Activated CD8-positive, alpha-beta memory T cell treated with anti-CD3 and anti-CD28 coated beads, Interleukin-2, amount 50 U/mL, for 1 hour (primary cell): Measurements from ENCODE around the gene NOL12.
A peak's percentile ranks its signal among the peaks of the same experiment; 100 is the strongest.

Experiments used
- DNase-seq: peaks from one replicate; pipeline ENCODE4 v3.0.0-alpha.2; 2020; ENCODE audit errors: extremely low read depth

The NOL12 gene

DNA sequence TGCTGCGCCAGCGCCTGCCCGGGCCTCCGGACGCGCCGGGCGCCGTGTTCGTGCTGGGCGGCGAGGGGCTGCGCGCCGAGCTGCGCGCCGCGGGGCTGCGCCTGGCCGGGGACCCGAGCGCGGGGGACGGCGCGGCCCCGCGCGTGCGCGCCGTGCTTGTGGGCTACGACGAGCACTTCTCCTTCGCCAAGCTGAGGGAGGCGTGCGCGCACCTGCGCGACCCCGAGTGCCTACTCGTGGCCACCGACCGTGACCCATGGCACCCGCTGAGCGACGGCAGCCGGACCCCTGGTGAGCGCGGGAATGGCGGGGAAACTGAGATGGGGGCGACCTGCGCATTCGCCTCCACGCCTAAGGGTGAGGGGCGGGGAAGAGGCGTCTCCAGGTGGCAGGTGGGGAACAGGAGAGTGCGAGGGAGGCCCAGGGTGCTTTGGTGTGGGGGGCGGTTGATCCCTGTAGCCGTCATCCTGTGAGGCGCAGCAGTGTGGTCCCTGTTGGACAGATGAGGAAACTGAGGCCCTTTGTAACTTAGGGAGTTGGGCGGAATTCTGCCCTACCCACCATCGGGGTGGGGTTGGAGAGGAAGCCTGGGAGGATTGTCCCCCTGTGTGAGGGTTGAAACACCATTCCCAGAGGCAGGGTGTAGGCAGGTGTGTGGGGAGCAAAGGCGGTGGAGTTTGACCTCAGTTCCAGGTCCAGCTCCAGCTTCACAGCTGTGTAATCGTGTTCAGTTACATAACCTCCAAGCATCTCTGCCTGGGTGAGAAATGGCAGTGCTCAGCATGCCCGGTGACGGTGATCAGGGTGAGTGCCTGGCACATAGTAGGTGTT, 26.9 kb upstream of the NOL12 start:
- no peak for DNase-seq

DNA sequence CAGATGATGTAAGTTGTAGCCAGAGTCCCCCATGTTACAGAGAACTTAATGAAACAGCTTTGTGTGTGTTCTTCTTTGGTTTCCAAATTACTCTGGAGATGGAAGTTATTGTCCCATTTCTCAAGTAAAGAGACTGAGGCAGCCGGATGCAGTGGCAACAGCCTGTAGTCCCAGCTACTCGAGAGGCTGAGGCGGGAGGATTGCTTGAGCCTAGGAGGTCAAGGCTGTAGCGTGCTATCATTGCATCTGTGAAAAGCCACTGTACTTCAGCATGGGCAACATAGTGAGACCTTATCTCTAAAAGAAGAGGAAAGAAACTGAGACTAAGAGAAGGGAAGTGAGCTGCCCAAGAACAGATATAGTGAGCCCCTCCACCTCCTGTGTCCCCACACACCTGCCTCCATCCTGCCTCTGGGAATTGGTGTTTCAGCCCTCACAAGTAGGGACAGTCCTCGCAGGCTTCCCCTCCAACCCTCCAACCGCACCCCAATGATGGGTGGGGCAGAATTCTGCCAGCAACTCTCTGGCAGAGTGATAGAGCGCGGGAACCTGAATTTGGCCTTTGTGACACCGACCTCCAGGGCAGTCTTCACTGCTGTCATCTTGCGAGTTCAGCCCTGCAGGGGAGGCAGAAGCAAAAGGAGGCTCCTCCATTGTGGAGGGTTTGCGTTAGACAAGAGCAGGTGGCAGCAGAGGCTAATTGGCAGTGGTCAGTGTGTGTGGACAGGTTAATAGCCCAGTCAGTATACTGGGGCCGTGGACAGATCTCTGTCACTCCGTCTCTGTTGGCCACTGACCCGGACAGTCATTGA, 26.0 kb upstream of the NOL12 start:
- no peak for DNase-seq

DNA sequence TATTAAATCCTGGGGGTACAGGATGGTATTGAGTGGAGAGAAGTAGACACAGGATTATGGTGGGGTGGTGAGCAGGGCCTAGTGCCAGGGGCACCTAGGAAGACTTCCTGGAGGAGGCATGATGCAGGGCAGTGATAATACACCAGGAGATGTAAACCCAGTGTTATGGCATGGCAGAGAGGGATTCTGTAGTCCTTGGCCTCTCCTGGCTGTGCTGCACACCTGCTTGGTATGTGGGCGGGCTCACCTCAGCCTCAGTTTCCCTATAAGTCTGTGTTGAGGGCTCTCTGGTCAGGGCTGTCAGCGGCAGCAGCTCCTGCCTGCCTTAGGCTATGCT, 25.5 kb upstream of the NOL12 start:
- DNase-seq, result no peak

DNA sequence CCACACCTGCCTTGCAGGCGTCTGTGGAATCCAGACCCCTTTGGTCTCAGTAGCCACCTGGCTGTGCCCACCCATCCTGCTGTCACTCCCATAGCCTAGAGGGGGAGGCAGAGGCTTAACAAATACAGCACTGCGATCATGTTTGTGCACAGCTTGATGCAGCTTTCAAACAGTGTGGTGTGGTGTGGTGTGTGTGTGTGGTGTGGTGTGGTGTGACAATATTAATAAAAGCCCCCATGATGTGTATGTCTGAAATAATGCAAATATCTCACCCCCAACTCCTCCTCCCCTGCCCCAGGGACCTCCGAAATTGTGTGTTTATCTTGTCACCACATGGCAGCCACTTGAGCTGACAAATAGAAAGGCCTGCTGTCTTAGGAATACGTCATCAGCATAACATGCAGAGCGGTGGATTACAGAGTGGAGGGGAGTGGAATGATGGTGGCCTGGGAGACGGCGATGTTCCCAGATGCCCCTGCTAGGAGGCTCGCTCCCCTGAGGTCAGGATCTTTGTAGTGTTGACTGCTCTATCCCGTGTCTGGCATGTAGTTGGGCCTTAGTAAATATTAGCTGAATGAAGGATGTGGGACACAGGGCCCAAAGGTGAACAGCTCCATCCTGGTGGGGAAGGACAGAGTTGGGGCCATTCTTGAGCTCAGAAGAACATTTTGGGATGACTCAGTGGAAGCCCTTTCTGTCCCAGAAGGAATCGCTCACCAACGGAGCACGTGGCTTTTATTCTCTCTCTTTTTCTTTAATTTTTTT, 24.8 kb upstream of the NOL12 start:
- no peak for DNase-seq

DNA sequence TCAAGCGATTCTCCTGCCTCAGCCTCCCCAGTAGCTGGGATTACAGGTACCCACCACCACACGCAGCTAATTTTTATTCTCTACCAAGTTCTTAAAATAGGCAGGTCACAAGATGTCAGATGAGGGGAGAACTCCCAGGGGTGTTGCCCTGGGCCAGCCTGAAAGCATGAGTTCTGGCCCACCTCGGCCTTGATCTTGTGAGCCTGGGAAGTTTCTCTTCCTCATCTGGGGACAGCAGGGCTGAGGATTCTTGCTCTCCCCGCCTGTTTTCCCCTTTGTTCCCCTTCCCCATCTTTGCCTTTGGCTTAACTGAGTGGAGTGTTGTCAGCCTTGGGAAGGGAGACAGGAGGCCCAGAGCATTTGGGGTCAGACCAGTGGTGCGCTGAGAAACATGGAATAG, 24.1 kb upstream of the NOL12 start:
- DNase-seq, result no peak

DNA sequence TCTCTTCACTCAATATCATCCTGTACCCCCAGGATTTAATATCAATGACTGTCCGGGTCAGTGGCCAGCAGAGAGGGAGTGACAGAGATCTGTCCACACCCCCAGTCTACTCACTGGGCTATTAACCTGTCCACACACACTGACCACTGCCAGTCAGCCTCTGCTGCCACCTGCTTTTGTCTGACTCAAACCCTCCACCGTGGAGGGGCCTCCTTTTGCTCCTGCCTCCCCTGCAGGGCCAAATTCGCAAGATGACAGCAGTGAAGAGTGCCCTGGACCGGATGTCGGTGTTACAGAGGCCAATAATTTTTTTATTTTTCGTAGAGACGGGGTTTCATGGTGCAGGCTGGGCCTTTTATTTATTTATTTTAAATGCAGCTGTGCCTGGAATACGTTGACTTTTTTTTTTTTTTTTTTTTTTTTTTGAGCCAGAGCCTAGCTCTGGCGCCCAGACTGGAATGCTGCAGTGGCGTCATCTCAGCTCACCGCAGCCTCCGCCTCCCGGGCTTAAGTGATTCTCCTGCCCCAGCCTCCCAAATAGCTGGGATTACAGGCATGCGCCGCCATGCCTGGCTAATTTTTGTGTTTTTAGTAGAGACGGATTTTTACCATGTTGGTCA, 22.5 kb upstream of the NOL12 start:
- DNase-seq, result no peak

DNA sequence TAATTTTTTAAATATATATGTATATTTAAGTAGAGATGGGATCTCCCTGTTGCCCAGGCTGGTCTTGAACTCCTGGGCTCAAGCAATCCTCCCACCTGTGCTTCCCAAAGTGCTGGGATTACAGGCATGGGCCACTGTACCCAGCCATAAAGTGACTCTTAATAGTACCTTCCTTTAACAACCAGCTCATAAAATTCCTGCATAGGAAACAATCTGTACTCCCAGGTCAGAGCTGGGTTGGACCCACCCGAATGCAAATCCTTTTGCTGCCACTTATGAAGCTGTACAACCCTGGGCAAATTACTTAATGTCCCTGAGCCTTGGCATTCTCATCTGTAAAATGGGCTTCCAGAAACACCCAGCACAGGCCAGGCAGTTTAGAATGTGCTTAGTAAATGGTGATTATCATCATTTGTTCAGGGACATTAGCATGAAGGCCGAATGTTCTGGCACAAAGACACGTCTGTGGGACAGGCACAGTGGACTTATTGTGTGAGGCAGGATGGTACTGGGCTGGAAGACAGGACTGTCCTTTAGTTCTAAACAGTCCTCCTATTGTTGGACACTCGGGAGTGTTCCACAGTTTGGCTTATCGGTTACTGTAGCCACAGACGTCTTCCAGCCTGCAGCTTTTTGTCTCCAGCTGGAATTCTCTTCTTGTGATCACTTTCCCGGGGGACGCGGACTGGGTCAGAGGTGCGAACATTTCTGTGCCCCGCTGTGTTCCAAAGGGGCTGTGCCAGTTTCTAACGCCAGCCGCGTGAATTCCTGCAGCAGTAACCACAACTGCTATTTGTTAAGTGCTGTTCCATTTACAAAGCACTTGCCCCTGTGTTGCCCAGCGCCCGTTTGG, 21.7 kb upstream of the NOL12 start:
- DNase-seq, result no peak

DNA sequence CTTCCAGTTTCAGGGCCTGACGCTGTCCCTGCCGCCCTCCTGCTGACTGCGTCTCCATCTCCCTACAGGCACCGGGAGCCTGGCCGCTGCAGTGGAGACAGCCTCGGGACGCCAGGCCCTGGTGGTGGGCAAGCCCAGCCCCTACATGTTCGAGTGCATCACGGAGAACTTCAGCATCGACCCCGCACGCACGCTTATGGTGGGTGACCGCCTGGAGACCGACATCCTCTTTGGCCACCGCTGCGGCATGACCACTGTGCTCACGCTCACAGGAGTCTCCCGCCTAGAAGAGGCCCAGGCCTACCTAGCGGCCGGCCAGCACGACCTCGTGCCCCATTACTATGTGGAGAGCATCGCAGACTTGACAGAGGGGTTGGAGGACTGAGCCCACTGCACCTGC, 20.7 kb upstream of the NOL12 start:
- DNase-seq, result no peak

DNA sequence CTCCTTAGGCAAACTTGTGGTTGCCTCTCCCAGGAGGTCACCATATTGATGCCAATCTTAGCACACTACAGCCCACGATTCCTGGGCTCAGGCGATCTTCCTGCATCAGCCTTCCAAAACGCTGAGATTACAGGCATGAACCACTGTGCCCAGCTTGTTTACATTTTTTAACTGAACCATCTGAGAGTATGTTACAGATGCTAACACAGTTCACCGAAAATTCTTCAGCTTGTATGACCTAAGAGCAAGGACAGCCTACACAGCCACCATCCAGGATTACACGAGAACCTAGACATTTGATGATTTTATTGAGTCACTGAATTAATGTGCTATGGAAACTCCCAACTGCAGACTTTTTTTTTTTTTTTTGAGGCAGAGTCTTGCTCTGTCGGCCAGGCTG, 16.6 kb upstream of the NOL12 start:
- DNase-seq, result no peak

DNA sequence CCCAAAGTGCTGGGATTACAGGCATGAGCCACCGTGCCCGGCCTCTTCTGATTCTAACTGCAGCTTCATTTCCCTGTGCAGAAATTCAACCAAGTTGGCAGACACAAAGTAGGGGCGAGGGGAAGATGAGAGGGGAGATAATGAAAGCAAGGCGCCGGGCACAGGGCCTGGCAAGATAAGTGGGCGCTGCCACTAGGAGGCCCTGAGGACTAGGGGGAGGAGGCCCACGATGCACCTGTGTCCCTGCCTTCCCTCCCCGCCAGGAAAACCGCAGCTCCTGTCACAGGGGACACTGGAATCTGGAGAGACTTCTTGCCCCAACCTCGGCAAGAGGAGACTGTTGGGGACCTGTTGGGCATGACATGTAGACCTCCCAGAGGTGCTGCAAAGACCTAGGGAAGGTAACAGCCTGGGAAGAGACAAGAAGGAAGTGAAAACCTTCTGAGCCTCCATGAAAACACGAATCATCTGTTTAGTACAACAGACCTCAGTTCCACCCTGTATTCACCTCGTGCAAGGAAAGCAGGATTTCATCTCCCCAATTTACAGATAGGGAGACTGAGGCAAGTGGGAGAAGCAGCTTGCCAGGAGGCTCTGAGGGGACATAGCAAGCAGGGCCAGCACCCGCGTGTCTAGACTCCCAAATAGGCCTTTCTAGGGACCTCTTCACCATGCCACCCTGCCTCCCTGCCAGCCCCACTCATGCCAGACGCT, 13.8 kb upstream of the NOL12 start:
- DNase-seq, result no peak

DNA sequence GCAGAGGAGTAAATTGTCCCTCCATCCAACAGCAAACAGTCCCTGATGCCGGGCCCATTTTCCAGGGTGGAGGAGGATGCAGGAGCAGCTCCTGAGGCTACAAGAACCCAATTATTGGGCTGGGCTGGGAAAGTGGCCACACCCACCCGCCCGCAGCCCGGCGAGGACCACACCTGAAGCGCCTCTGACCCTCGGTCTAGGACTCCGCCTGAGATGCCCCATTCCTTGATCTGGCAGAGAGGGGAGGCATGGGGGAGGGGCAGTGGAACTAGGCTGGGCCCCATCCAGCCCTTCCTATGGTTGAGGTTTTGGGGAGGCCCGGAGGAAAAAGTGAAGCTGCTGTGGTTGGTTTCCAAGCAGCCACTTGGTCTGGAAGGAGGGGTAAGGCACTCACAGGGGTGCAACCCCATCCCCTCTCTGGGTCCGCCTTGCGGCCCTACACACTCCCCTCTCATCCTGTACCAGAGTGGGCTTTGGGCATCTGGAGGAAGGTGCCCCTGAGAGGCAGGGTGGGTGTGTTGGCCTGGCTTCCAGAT, 13.2 kb upstream of the NOL12 start:
- no peak for DNase-seq

DNA sequence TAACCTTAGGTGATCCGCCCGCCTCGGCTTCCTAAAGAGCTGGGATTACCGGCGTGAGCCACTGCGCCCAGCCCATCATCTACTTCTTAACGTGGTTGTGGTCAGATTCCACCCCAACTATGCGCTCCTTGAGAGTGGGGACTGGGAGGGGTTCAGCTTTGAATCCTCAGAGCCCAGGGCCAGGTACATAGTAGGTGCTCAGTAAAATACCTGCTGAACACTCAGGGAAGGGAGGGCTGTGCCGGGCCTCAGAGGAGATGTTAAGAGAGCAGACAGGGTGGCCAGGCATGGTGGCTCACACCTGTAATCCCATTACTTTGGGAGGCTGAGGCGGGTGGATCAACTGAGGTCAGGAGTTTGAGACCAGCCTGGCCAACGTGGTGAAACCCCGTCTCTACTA, 11.9 kb upstream of the NOL12 start:
- DNase-seq, result no peak

DNA sequence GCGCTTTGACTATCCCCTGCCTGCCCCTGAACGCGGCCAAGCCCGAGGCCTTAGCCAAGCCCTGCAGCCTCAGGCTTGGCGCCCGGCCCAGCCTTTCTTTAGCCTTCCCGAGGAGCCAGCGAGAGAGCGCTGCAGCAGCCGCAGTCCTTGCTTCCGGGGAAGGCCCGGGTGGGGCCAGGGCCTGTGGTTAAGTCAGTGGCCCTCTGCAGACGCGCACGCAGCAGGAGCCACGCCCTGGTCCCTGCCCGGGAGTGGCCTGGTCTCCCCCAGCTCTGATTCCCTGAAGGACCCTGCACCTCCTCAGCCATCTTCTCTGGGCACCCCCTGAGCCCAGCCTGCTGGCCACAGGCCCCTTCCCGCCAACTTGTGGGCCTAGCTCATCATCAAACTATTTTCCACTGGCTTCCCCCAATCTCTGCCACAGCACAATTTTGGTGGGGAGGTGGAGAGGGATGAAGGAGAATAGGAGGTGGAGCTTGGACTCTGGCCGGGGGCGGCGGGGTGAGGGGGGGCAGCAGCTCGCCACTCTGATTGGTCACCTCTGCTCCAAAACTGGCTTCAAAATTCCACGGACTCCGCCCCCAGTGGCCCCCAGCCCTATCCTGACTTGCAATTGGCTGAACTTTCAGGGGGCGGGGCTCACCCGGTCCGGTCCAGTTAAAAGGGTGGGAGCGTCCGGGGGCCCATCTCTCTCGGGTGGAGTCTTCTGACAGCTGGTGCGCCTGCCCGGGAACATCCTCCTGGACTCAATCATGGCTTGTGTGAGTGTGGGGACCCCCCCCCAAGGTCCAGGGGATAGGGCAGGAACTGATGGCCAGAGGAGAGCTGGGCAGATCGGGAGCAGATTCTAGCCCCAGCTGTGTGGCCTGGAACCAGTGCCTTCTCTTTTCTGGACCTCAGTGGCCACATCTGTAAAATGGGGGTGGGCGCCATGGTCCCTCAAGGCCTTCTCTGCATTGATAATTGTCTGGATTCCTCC, 10.9 kb upstream of the NOL12 start, which contains the start of gene LGALS1:
TSS of gene LGALS1 (plus strand) at position 686 of the 979 bp plus-strand sequence. CDS start at position 753, 67 bp downstream.
- no peak for DNase-seq

DNA sequence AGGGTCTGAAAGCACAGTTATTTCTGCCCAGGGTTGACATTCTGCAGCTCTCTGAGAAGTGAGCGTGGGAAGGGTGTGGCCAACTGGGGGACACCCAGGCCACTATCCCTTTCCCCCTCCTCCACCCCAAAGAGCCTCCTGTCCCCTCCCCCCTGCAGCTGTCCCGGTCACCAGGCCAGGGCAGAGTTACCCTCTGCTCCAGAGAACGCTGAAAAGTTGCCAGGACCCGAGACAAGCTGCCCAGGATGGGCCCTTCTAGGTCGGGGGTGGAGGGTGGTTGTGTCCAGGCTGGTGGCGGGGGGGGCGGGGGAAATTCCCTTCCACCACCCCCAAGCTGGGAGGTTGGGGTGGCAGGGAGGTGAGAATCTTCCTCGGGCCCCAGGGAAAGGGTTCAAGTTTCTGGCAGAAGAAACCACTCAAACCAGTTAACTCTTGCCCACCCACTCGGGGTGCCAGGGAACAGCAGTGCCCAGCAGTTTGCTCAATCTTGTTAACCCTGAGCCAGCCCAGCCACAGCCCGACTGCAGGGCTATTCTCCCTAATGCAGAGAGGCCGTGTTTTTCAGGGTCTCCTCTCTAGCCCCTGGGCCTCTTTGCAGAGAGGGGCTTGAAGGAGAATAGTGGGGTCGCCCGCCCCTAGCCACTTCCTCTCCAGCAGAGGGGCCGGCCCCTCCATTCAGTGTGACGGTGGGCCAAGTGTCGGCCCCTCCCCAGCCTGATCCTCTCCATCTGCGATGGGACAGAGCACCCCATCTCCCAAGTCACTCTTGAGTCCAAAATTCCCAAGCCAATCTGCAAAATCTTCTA, 10.0 kb upstream of the NOL12 start:
- DNase-seq, result no peak

DNA sequence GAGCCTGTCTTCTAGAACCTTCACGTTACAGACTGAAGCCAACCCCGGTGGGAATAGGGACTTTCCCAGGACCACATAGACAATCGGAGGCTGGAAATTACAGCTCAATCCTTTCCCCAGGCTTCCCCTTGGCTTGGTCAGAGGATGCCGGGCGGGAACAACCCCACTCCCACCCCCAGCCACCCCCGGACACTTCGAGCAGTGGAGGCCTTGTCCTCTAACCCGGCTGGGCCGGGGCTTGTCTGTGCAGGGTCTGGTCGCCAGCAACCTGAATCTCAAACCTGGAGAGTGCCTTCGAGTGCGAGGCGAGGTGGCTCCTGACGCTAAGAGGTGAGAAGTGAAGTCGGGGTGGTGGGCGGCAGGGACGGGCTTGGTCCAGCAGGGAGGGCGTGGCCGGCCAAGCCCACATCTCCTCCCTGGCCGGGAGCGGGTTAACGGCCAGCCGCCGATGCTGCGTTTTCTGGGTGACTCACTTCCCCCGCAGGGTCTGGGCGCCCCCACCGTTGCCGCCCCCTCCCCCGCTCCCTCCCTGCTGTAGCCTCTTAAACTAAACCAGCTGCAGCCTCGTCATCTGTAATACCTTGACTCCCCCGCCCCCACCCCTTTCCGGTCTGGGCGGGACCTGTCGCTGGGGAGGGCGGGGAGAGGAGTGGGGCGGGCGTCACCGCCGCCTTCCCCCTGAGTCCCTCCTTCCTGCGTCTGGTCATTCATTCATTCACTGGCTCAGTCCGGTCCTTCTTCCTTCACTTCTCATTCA, 9.2 kb upstream of the NOL12 start:
- DNase-seq, result peak; percentile 89

DNA sequence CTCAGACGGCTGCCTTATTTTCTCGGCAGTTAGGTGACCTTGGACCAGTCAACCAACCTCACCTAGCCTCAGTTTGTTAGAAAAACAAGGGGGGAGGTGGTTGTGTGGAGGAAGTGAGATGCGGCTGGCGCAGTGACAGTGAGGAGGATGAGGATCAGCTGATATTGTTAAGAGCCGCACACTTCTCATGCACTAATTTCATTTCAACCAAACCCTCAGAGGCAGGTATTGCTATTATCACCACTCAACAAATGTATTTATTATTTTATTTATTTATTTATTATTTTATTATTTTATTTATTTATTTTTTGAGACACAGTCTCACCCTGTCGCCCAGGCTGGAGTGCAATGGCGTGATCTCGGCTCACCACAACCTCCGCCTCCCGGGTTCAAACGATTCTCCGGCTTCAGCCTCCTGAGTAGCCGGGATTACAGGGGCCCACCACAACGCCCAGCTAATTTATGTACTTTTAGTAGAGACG, 8.6 kb upstream of the NOL12 start:
- DNase-seq, result peak; percentile 27

DNA sequence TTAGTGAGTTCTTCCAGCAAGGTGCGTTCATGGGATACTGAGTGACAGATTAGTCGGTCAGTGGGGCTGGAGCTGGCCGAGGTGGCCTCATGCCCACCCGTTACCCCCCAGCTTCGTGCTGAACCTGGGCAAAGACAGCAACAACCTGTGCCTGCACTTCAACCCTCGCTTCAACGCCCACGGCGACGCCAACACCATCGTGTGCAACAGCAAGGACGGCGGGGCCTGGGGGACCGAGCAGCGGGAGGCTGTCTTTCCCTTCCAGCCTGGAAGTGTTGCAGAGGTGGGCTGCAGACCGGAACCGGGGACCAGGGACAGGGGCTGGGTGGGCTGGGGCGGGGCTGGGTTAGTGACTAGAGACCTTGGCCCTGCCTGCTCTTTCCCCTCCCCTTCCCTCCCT, 7.8 kb upstream of the NOL12 start:
- DNase-seq, result no peak
